ENCODE data around the gene LEMD1.
"Not testable (repeated sequence)": the region's sequence is repeated elsewhere in the genome, so short reads cannot be mapped to it uniquely, and the experiment has no call there.

The LEMD1 gene

GRCh38 chr1:205379056-205379455 is 42.8 kb downstream of the LEMD1 start:
- no peak for DNase-seq (ENCODE audit: low read depth)

- no peak for DNase-seq (ENCODE audit: low read depth)
These were observed 44.5 kb downstream of the LEMD1 start for GRCh38 chr1:205377355-205377754.

- no peak for DNase-seq (ENCODE audit: low read depth)
These were observed 45.1 kb downstream of the LEMD1 start for GRCh38 chr1:205376739-205377138.

GRCh38 chr1:205375835-205376545 is 45.9 kb downstream of the LEMD1 start:
- DNase-seq (ENCODE audit: low read depth), result no peak

GRCh38 chr1:205374210-205375078 is 47.4 kb downstream of the LEMD1 start:
- DNase-seq (ENCODE audit: low read depth), result no peak

- DNase-seq (ENCODE audit: low read depth), result no peak
These were observed 48.1 kb downstream of the LEMD1 start for GRCh38 chr1:205373798-205374175.

- no peak for DNase-seq (ENCODE audit: low read depth)
These were observed 48.6 kb downstream of the LEMD1 start for GRCh38 chr1:205373022-205373797.

- DNase-seq (ENCODE audit: low read depth), result no peak
These were observed 49.8 kb downstream of the LEMD1 start for GRCh38 chr1:205371871-205372660.

- no peak for DNase-seq (ENCODE audit: low read depth)
These were observed 51.1 kb downstream of the LEMD1 start for GRCh38 chr1:205370780-205371179.

- DNase-seq (ENCODE audit: low read depth), result no peak
These were observed 52.1 kb downstream of the LEMD1 start for GRCh38 chr1:205369701-205370123.

GRCh38 chr1:205368478-205368877 is 53.4 kb downstream of the LEMD1 start:
- no peak for DNase-seq (ENCODE audit: low read depth)

- DNase-seq (ENCODE audit: low read depth), result no peak
These were observed 55.9 kb downstream of the LEMD1 start for GRCh38 chr1:205365945-205366463.

- not testable (repeated sequence) for DNase-seq (ENCODE audit: low read depth)
These were observed 56.8 kb downstream of the LEMD1 start for GRCh38 chr1:205365086-205365485.

GRCh38 chr1:205360891-205361290 is 61.0 kb downstream of the LEMD1 start:
- DNase-seq (ENCODE audit: low read depth), result no peak

GRCh38 chr1:205359771-205360565 is 61.9 kb downstream of the LEMD1 start:
- DNase-seq (ENCODE audit: low read depth), result no peak

- DNase-seq (ENCODE audit: low read depth), result no peak
These were observed 63.3 kb downstream of the LEMD1 start for GRCh38 chr1:205358579-205358978.

- DNase-seq (ENCODE audit: low read depth), result no peak
These were observed 64.3 kb downstream of the LEMD1 start for GRCh38 chr1:205357567-205357966.

GRCh38 chr1:205356440-205357139 is 65.3 kb downstream of the LEMD1 start, which contains the start of gene KLHDC8A:
TSS of gene KLHDC8A (minus strand) at chr1:205356922. CDS start at chr1:205343604, 13,318 bp downstream.
- no peak for DNase-seq (ENCODE audit: low read depth)

GRCh38 chr1:205355075-205355453 is 66.8 kb downstream of the LEMD1 start:
- DNase-seq (ENCODE audit: low read depth), result no peak
